Loucy (cell line): ENCODE measurements around the gene SMIM12.

Source experiments
- H2AFZ ChIP-seq: fragments of 200-600 bp; sonication (generic); 2 replicates; pipeline ENCODE4 v1.6.0; 2016; ENCODE audit warnings: antibody characterized with exemption, mild to moderate bottlenecking, low read length, moderate library complexity
- H3F3A ChIP-seq: fragments of 200-600 bp; 2 replicates; pipeline ENCODE4 v1.6.0; 2016; ENCODE audit warnings: antibody characterized with exemption, low read depth, mild to moderate bottlenecking
- H3K27me3 ChIP-seq: fragments of 200-600 bp; sonication (generic); 2 replicates; pipeline ENCODE4 v1.6.1; 2014; ENCODE audit warnings: low read length, mild to moderate bottlenecking; ENCODE audit not compliant: insufficient read depth, poor library complexity, severe bottlenecking
- H3K36me3 ChIP-seq: fragments of 200-600 bp; sonication (generic); 2 replicates; pipeline ENCODE4 v1.6.1; 2016; ENCODE audit warnings: low read length; ENCODE audit not compliant: insufficient read depth
- H3K4me1 ChIP-seq: fragments of 200-600 bp; sonication (generic); 2 replicates; pipeline ENCODE4 v1.5.1; 2014; ENCODE audit warnings: low read length, mild to moderate bottlenecking; ENCODE audit not compliant: insufficient read depth, poor library complexity, severe bottlenecking
- H3K4me2 ChIP-seq: fragments of 200-600 bp; sonication (generic); 2 replicates; pipeline ENCODE4 v1.6.0; 2014; ENCODE audit warnings: antibody characterized with exemption, low read length, low read depth, mild to moderate bottlenecking; ENCODE audit not compliant: poor library complexity, severe bottlenecking
- H3K4me3 ChIP-seq: fragments of 200-600 bp; sonication (generic); 2 replicates; pipeline ENCODE4 v1.5.1; 2014; ENCODE audit warnings: low read length, mild to moderate bottlenecking, mixed read lengths; ENCODE audit not compliant: poor library complexity, severe bottlenecking
- H3K79me2 ChIP-seq: fragments of 200-600 bp; sonication (generic); 2 replicates; pipeline ENCODE4 v1.6.1; 2014; ENCODE audit warnings: low read length; ENCODE audit not compliant: insufficient read depth
- H3K9ac ChIP-seq: fragments of 200-600 bp; sonication (generic); 2 replicates; pipeline ENCODE4 v1.6.0; 2014; ENCODE audit warnings: mild to moderate bottlenecking, low read depth, low read length, moderate library complexity; ENCODE audit not compliant: poor library complexity, severe bottlenecking
- H3K9me2 ChIP-seq: fragments of 200-600 bp; sonication (generic); replicated peaks from 2 replicates; pipeline ENCODE4 v1.6.1; 2016; ENCODE audit warnings: low read depth, low read length, mixed read lengths
- H3K9me3 ChIP-seq: fragments of 200-600 bp; sonication (generic); 2 replicates; pipeline ENCODE4 v1.6.1; 2014; ENCODE audit warnings: mild to moderate bottlenecking, antibody characterized with exemption, low read length, low read depth; ENCODE audit not compliant: insufficient read depth
- H4K20me1 ChIP-seq: fragments of 200-600 bp; sonication (generic); 2 replicates; pipeline ENCODE4 v1.6.0; 2014; ENCODE audit warnings: antibody characterized with exemption, low read length, mild to moderate bottlenecking; ENCODE audit not compliant: insufficient read depth, poor library complexity, severe bottlenecking
- CTCF ChIP-seq: fragments of 200-600 bp; sonication (generic); conservative IDR thresholded peaks from 2 replicates; pipeline ENCODE4 v1.5.1; 2014; ENCODE audit warnings: mild to moderate bottlenecking, antibody characterized with exemption, low read length
- EZH2phosphoT487 ChIP-seq: fragments of 200-600 bp; IDR thresholded peaks from 2 replicates; pipeline ENCODE4 v1.6.1; 2018; ENCODE audit warnings: antibody characterized with exemption, mild to moderate bottlenecking, moderate library complexity, borderline replicate concordance

The SMIM12 gene

GRCh38 chr1:34803770-34804169 lies 55.8 kb downstream of the SMIM12 start:
- no peak overlapping the region for H3K4me3 ChIP-seq
- H3K4me1 ChIP-seq: no peaks in the 10 kb centered on the region
- no peaks in the 10 kb centered on the region for H3K36me3 ChIP-seq
- no peaks in the 10 kb centered on the region for H4K20me1 ChIP-seq
- TF ChIP-seq CTCF (no peak), EZH2phosphoT487 (no peak)
- no peak overlapping the region for H3K9ac ChIP-seq
- H3F3A ChIP-seq: no peaks in the 10 kb centered on the region
- H3K9me3 ChIP-seq: no peaks in the 10 kb centered on the region
- H2AFZ ChIP-seq: no peak overlapping the region
- H3K9me2 ChIP-seq: no peaks in the 10 kb centered on the region
- H3K79me2 ChIP-seq: no peaks in the 10 kb centered on the region
- H3K27me3 ChIP-seq: no peaks in the 10 kb centered on the region
- no peak overlapping the region for H3K4me2 ChIP-seq
